ENCODE results near the gene CTIF.
"Not testable (repeated sequence)": the region's sequence is repeated elsewhere in the genome, so short reads cannot be mapped to it uniquely, and the experiment has no call there.

Gene CTIF

GRCh38 chr18:48866028-48866733 is 327.4 kb downstream of the CTIF start:
- DNase-seq (ENCODE audit: low read depth in 2 of 2) = no peak

GRCh38 chr18:48866856-48867255 is 328.0 kb downstream of the CTIF start:
- DNase-seq (ENCODE audit: low read depth in 2 of 2) = no peak

- DNase-seq (ENCODE audit: low read depth in 2 of 2) = no peak
Measured at GRCh38 chr18:48867978-48868377, 329.1 kb downstream of the CTIF start.

- peak; percentile 31 to 54 for DNase-seq (ENCODE audit: low read depth in 2 of 2)
Measured at GRCh38 chr18:48868468-48869466, 329.9 kb downstream of the CTIF start.

- no peak for DNase-seq (ENCODE audit: low read depth in 2 of 2)
Measured at GRCh38 chr18:48869591-48869990, 330.8 kb downstream of the CTIF start.

- DNase-seq (ENCODE audit: low read depth in 2 of 2) = not testable (repeated sequence)
Measured at GRCh38 chr18:48870926-48871325, 332.1 kb downstream of the CTIF start.

GRCh38 chr18:48871391-48872166 is 332.7 kb downstream of the CTIF start:
- DNase-seq (ENCODE audit: low read depth in 2 of 2) = no peak

GRCh38 chr18:48872234-48873145 is 333.7 kb downstream of the CTIF start:
- DNase-seq (ENCODE audit: low read depth in 2 of 2) = no peak

- no peak for DNase-seq (ENCODE audit: low read depth in 2 of 2)
Measured at GRCh38 chr18:48874233-48874632, 335.4 kb downstream of the CTIF start.

- no peak for DNase-seq (ENCODE audit: low read depth in 2 of 2)
Measured at GRCh38 chr18:48874701-48875162, 335.9 kb downstream of the CTIF start.

- no peak for DNase-seq (ENCODE audit: low read depth in 2 of 2)
Measured at GRCh38 chr18:48875314-48875941, 336.6 kb downstream of the CTIF start.

- DNase-seq (ENCODE audit: low read depth in 2 of 2) = no peak
Measured at GRCh38 chr18:48875942-48876511, 337.2 kb downstream of the CTIF start.

- no peak for DNase-seq (ENCODE audit: low read depth in 2 of 2)
Measured at GRCh38 chr18:48876590-48876989, 337.8 kb downstream of the CTIF start.

- DNase-seq (ENCODE audit: low read depth in 2 of 2) = no peak
Measured at GRCh38 chr18:48877941-48878340, 339.1 kb downstream of the CTIF start.

GRCh38 chr18:48878471-48878870 is 339.6 kb downstream of the CTIF start:
- no peak for DNase-seq (ENCODE audit: low read depth in 2 of 2)

- DNase-seq (ENCODE audit: low read depth in 2 of 2) = no peak
Measured at GRCh38 chr18:48879008-48879431, 340.2 kb downstream of the CTIF start.

- no peak for DNase-seq (ENCODE audit: low read depth in 2 of 2)
Measured at GRCh38 chr18:48880931-48881330, 342.1 kb downstream of the CTIF start.

- no peak for DNase-seq (ENCODE audit: low read depth in 2 of 2)
Measured at GRCh38 chr18:48882379-48882778, 343.5 kb downstream of the CTIF start.

GRCh38 chr18:48884306-48884705 is 345.5 kb downstream of the CTIF start:
- DNase-seq (ENCODE audit: low read depth in 2 of 2) = no peak

GRCh38 chr18:48884771-48885170 is 345.9 kb downstream of the CTIF start:
- DNase-seq (ENCODE audit: low read depth in 2 of 2) = no peak
